Measurements from ENCODE around the gene SEMA3E.

Gene SEMA3E

GRCh38 chr7:83484826-83485225 lies 164.1 kb downstream of the SEMA3E start:
- no peak for DNase-seq (ENCODE audit: low read depth in 1 of 2, low spot score in 1 of 2)
- no peaks in the 10 kb centered on the region for H3K27me3 ChIP-seq (ENCODE audit: insufficient read depth, poor library complexity, severe bottlenecking)
- TF ChIP-seq GABPA (IDR thresholded peaks at IDR 0.05; ENCODE audit: low read depth) (no peak), CTCF (IDR thresholded peaks at IDR 0.05; ENCODE audit: insufficient read depth, low read length) (no peak), POLR2AphosphoS5 (IDR thresholded peaks at IDR 0.05; ENCODE audit: low read depth) (no peak), SPI1 (IDR thresholded peaks at IDR 0.05; ENCODE audit: borderline replicate concordance, low read depth) (no peak)
- TF ChIP-seq, protein P1, sequence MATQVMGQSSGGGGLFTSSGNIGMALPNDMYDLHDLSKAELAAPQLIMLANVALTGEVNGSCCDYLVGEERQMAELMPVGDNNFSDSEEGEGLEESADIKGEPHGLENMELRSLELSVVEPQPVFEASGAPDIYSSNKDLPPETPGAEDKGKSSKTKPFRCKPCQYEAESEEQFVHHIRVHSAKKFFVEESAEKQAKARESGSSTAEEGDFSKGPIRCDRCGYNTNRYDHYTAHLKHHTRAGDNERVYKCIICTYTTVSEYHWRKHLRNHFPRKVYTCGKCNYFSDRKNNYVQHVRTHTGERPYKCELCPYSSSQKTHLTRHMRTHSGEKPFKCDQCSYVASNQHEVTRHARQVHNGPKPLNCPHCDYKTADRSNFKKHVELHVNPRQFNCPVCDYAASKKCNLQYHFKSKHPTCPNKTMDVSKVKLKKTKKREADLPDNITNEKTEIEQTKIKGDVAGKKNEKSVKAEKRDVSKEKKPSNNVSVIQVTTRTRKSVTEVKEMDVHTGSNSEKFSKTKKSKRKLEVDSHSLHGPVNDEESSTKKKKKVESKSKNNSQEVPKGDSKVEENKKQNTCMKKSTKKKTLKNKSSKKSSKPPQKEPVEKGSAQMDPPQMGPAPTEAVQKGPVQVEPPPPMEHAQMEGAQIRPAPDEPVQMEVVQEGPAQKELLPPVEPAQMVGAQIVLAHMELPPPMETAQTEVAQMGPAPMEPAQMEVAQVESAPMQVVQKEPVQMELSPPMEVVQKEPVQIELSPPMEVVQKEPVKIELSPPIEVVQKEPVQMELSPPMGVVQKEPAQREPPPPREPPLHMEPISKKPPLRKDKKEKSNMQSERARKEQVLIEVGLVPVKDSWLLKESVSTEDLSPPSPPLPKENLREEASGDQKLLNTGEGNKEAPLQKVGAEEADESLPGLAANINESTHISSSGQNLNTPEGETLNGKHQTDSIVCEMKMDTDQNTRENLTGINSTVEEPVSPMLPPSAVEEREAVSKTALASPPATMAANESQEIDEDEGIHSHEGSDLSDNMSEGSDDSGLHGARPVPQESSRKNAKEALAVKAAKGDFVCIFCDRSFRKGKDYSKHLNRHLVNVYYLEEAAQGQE (IDR thresholded peaks at IDR 0.05; ENCODE audit: insufficient replicate concordance, low read depth), result no peak
- H3K27ac ChIP-seq (replicated peaks), result no peak overlapping the region
- H3K4me3 ChIP-seq (replicated peaks; ENCODE audit: insufficient read depth, low read length), result no peak overlapping the region

- TF ChIP-seq GABPA (IDR thresholded peaks at IDR 0.05; ENCODE audit: low read depth) (no peak), POLR2AphosphoS5 (IDR thresholded peaks at IDR 0.05; ENCODE audit: low read depth) (no peak), SPI1 (IDR thresholded peaks at IDR 0.05; ENCODE audit: borderline replicate concordance, low read depth) (no peak), CTCF (IDR thresholded peaks at IDR 0.05; ENCODE audit: insufficient read depth, low read length) (no peak)
- TF ChIP-seq, protein P1 (IDR thresholded peaks at IDR 0.05; ENCODE audit: insufficient replicate concordance, low read depth), result no peak
- H3K27ac ChIP-seq (replicated peaks), result no peak overlapping the region
- H3K4me3 ChIP-seq (replicated peaks; ENCODE audit: insufficient read depth, low read length), result no peak overlapping the region
- H3K27me3 ChIP-seq (ENCODE audit: insufficient read depth, poor library complexity, severe bottlenecking), result no peaks in the 10 kb centered on the region
- no peak for DNase-seq (ENCODE audit: low read depth in 1 of 2, low spot score in 1 of 2)
These were observed 164.7 kb downstream of the SEMA3E start for GRCh38 chr7:83484266-83484665.

GRCh38 chr7:83478616-83479015 lies 170.3 kb downstream of the SEMA3E start:
- no peak for DNase-seq (ENCODE audit: low read depth in 1 of 2, low spot score in 1 of 2)
- TF ChIP-seq, protein P1 (IDR thresholded peaks at IDR 0.05; ENCODE audit: insufficient replicate concordance, low read depth), result no peak
- TF ChIP-seq POLR2AphosphoS5 (IDR thresholded peaks at IDR 0.05; ENCODE audit: low read depth) (no peak), SPI1 (IDR thresholded peaks at IDR 0.05; ENCODE audit: borderline replicate concordance, low read depth) (no peak), GABPA (IDR thresholded peaks at IDR 0.05; ENCODE audit: low read depth) (no peak)
- no peak overlapping the region for H3K4me3 ChIP-seq (replicated peaks; ENCODE audit: insufficient read depth, low read length)
- no peaks in the 10 kb centered on the region for H3K27me3 ChIP-seq (ENCODE audit: insufficient read depth, poor library complexity, severe bottlenecking)
- H3K27ac ChIP-seq (replicated peaks), result no peak overlapping the region
